Immature natural killer cell (primary cell): ENCODE data around the gene VKORC1. TPM values are rescaled to one million over a fixed set of nuclear protein-coding genes. Genes with fewer than 3 reads are reported as not detected.

Experiments
- DNase-seq, 3 donors: peaks; one replicate each; pipeline ENCODE4 v3.0.0; 2022; ENCODE audit warnings: mixed read lengths in 1 of 3
- H3K27ac Mint-ChIP-seq, 6 donors: one replicate each; pipeline ENCODE4 v1.8.0; 2020; ENCODE audit warnings: mixed read lengths in 6 of 6, mild to moderate bottlenecking in 5 of 6, inconsistent platforms in 4 of 6, moderate library complexity in 3 of 6
- H3K27me3 Mint-ChIP-seq, 3 donors: one replicate each; pipeline ENCODE4 v1.8.0; 2020 to 2021; ENCODE audit warnings: low read depth in 3 of 3, mild to moderate bottlenecking in 3 of 3, mixed read lengths in 3 of 3, moderate library complexity in 3 of 3, inconsistent platforms in 1 of 3
- H3K36me3 Mint-ChIP-seq, 3 donors: one replicate each; pipeline ENCODE4 v1.8.0; 2020; ENCODE audit warnings: mixed read lengths in 3 of 3, inconsistent platforms in 2 of 3, mild to moderate bottlenecking in 2 of 3
- H3K4me1 Mint-ChIP-seq, 2 donors: one replicate each; pipeline ENCODE4 v1.8.0; 2020; ENCODE audit warnings: inconsistent platforms in 2 of 2, mild to moderate bottlenecking in 2 of 2, mixed read lengths in 2 of 2, moderate library complexity in 1 of 2
- H3K4me3 Mint-ChIP-seq, 5 donors: one replicate each; pipeline ENCODE4 v1.8.0; 2020; ENCODE audit warnings: mild to moderate bottlenecking in 5 of 5, mixed read lengths in 5 of 5, inconsistent platforms in 3 of 5, moderate library complexity in 3 of 5
- H3K9me3 Mint-ChIP-seq, 6 donors: one replicate each; pipeline ENCODE4 v1.8.0; 2020; ENCODE audit warnings: mild to moderate bottlenecking in 6 of 6, mixed read lengths in 6 of 6, inconsistent platforms in 4 of 6, moderate library complexity in 3 of 6
- polyA plus RNA-seq, 3 donors: library from polyadenylated mRNA; unstranded; fragments of 300-500 nt; fragmentation: Illumina TruSeq; gene quantifications; one replicate each; pipeline ENCODE4 v1.2.3, GENCODE V29; 2021

The VKORC1 gene
- polyA plus RNA-seq, 3 donors from 2014 or later = 114 to 164 (median 116) TPM

- Mint-ChIP-seq H3K4me3 (peak overlapping the region; percentile 94 to 96 (median 95)), H3K27me3 (peaks cover 2 to 18% (median 17%) of the 10 kb centered on the region in 3 donors), H3K36me3 (peaks cover 0 to 3% (median 0%) of the 10 kb centered on the region in 3 donors), H3K4me1 (peaks cover 43 to 53% of the 10 kb centered on the region in 2 donors), H3K27ac (peak overlapping the region; percentile 85 to 95 (median 90)), H3K9me3 (no peaks in the 10 kb centered on the region)
- DNase-seq = no peak
These were observed 22.0 kb downstream of the VKORC1 start for GRCh38 chr16:31072540-31073141.

GRCh38 chr16:31071861-31072260, 22.7 kb downstream of the VKORC1 start:
- no peaks in the 10 kb centered on the region for H3K9me3 Mint-ChIP-seq
- H3K4me3 Mint-ChIP-seq = peak overlapping the region; percentile 94 to 96 (median 95)
- peaks cover 0 to 3% (median 0%) of the 10 kb centered on the region in 3 donors for H3K36me3 Mint-ChIP-seq
- peaks cover 45 to 60% of the 10 kb centered on the region in 2 donors for H3K4me1 Mint-ChIP-seq
- DNase-seq = no peak
- H3K27me3 Mint-ChIP-seq = peaks cover 2 to 18% (median 17%) of the 10 kb centered on the region in 3 donors
- H3K27ac Mint-ChIP-seq = peak overlapping the region; percentile 85 to 95 (median 90)

GRCh38 chr16:31067342-31067741, 27.3 kb downstream of the VKORC1 start:
- Mint-ChIP-seq H3K9me3 (no peaks in the 10 kb centered on the region), H3K36me3 (peaks cover 0 to 3% (median 0%) of the 10 kb centered on the region in 3 donors), H3K4me3 (no peak overlapping the region), H3K27me3 (peaks cover 6 to 7% (median 6%) of the 10 kb centered on the region in 3 donors), H3K27ac (peak overlapping the region in 5 of 6 donors; percentile 54 to 81 (median 69)), H3K4me1 (peaks cover 61 to 71% of the 10 kb centered on the region in 2 donors)
- DNase-seq = no peak

- no peak for DNase-seq
- Mint-ChIP-seq H3K4me3 (peak overlapping the region; percentile 83 to 87 (median 86)), H3K9me3 (no peaks in the 10 kb centered on the region), H3K4me1 (peaks cover 68 to 69% of the 10 kb centered on the region in 2 donors), H3K27ac (peak overlapping the region; percentile 79 to 96 (median 93)), H3K36me3 (peaks cover 0 to 8% (median 3%) of the 10 kb centered on the region in 3 donors), H3K27me3 (peaks cover 4 to 7% (median 6%) of the 10 kb centered on the region in 3 donors)
These were observed 29.6 kb downstream of the VKORC1 start for GRCh38 chr16:31064882-31065461.

- Mint-ChIP-seq H3K4me3 (peak overlapping the region; percentile 83 to 87 (median 86)), H3K9me3 (no peaks in the 10 kb centered on the region), H3K36me3 (peaks cover 0 to 8% (median 6%) of the 10 kb centered on the region in 3 donors), H3K27me3 (peaks cover 4 to 7% (median 6%) of the 10 kb centered on the region in 3 donors), H3K27ac (peak overlapping the region; percentile 79 to 96 (median 93)), H3K4me1 (peaks cover 66 to 68% of the 10 kb centered on the region in 2 donors)
- DNase-seq = peak; percentile 71 to 77 (median 76)
These were observed 30.6 kb downstream of the VKORC1 start for GRCh38 chr16:31063843-31064611.

GRCh38 chr16:31063495-31063842, 31.1 kb downstream of the VKORC1 start:
- peak overlapping the region; percentile 83 to 87 (median 86) for H3K4me3 Mint-ChIP-seq
- H3K4me1 Mint-ChIP-seq = peaks cover 63 to 67% of the 10 kb centered on the region in 2 donors
- peaks cover 4 to 6% (median 6%) of the 10 kb centered on the region in 3 donors for H3K27me3 Mint-ChIP-seq
- H3K27ac Mint-ChIP-seq = peak overlapping the region; percentile 79 to 96 (median 93)
- peaks cover 0 to 8% (median 6%) of the 10 kb centered on the region in 3 donors for H3K36me3 Mint-ChIP-seq
- no peaks in the 10 kb centered on the region for H3K9me3 Mint-ChIP-seq
- peak in 1 of 3 donors; percentile 25 for DNase-seq

GRCh38 chr16:31061813-31062440, 32.7 kb downstream of the VKORC1 start:
- Mint-ChIP-seq H3K4me3 (peak overlapping the region in 4 of 5 donors; percentile 15 to 30 (median 23)), H3K27ac (peak overlapping the region in 1 of 6 donors; percentile 66), H3K9me3 (no peaks in the 10 kb centered on the region), H3K27me3 (peaks cover 4 to 9% (median 5%) of the 10 kb centered on the region in 3 donors), H3K4me1 (peaks cover 56 to 61% of the 10 kb centered on the region in 2 donors), H3K36me3 (peaks cover 0 to 8% (median 6%) of the 10 kb centered on the region in 3 donors)
- DNase-seq = no peak

GRCh38 chr16:31061126-31061812, 33.3 kb downstream of the VKORC1 start:
- H3K27ac Mint-ChIP-seq = no peak overlapping the region
- no peaks in the 10 kb centered on the region for H3K9me3 Mint-ChIP-seq
- peaks cover 4 to 9% (median 5%) of the 10 kb centered on the region in 3 donors for H3K27me3 Mint-ChIP-seq
- no peak for DNase-seq
- H3K4me1 Mint-ChIP-seq = peaks cover 49 to 56% of the 10 kb centered on the region in 2 donors
- peaks cover 0 to 8% (median 6%) of the 10 kb centered on the region in 3 donors for H3K36me3 Mint-ChIP-seq
- H3K4me3 Mint-ChIP-seq = no peak overlapping the region

GRCh38 chr16:31055613-31056012, 39.0 kb downstream of the VKORC1 start:
- no peaks in the 10 kb centered on the region for H3K9me3 Mint-ChIP-seq
- DNase-seq = no peak
- peaks cover 7 to 11% of the 10 kb centered on the region in 2 donors for H3K4me1 Mint-ChIP-seq
- H3K27me3 Mint-ChIP-seq = peaks cover 0 to 6% (median 2%) of the 10 kb centered on the region in 3 donors
- H3K36me3 Mint-ChIP-seq = peaks cover 0 to 10% (median 3%) of the 10 kb centered on the region in 3 donors
- H3K27ac Mint-ChIP-seq = no peak overlapping the region
- no peak overlapping the region for H3K4me3 Mint-ChIP-seq

GRCh38 chr16:31052114-31052513, 42.5 kb downstream of the VKORC1 start:
- Mint-ChIP-seq H3K9me3 (no peaks in the 10 kb centered on the region), H3K27ac (no peak overlapping the region), H3K4me1 (no peaks in the 10 kb centered on the region), H3K27me3 (peaks cover 0 to 3% (median 2%) of the 10 kb centered on the region in 3 donors), H3K4me3 (no peak overlapping the region), H3K36me3 (peaks cover 0 to 4% (median 0%) of the 10 kb centered on the region in 3 donors)
- no peak for DNase-seq

GRCh38 chr16:31050280-31051030, 44.1 kb downstream of the VKORC1 start:
- Mint-ChIP-seq H3K27me3 (peaks cover 0 to 3% (median 2%) of the 10 kb centered on the region in 3 donors), H3K27ac (no peak overlapping the region), H3K4me1 (peaks cover 0 to 2% of the 10 kb centered on the region in 2 donors), H3K36me3 (peaks cover 0 to under 1% (median 0%) of the 10 kb centered on the region in 3 donors), H3K9me3 (no peaks in the 10 kb centered on the region), H3K4me3 (no peak overlapping the region)
- no peak for DNase-seq

- Mint-ChIP-seq H3K27ac (no peak overlapping the region), H3K4me1 (peaks cover 0 to 2% of the 10 kb centered on the region in 2 donors), H3K27me3 (peaks cover 0 to 2% (median 0%) of the 10 kb centered on the region in 3 donors), H3K36me3 (peaks cover 4 to 10% (median 4%) of the 10 kb centered on the region in 3 donors), H3K9me3 (no peaks in the 10 kb centered on the region), H3K4me3 (no peak overlapping the region)
- no peak for DNase-seq
These were observed 50.6 kb downstream of the VKORC1 start for GRCh38 chr16:31043898-31044481.
